GM12878 (cell line): ENCODE results near the gene NUDT6. TPM values are rescaled to one million over a fixed set of nuclear protein-coding genes. Genes with fewer than 3 reads are reported as not detected.

Source experiments
- ATAC-seq: fragments of 200-7000 bp; cut with Tn5 transposase; 3 replicates; pipeline ENCODE4 v1.9.1; 2020; ENCODE audit warnings: mild to moderate bottlenecking, moderate library complexity
- BruUV-seq: library from RNA; stranded (reverse); fragments of 400-500 nt; replicated peaks from 2 replicates; lab custom pipeline; 2021; lab: Mats Ljungman, UMichigan
- CTCF ChIA-PET: fragments of 300-600 bp; sonication (Branson Sonifier 250); formaldehyde crosslinking; extraction: SDS; loops from one replicate; lab custom pipeline; 2021; ENCODE audit warnings: inconsistent platforms; lab: Yijun Ruan, JAX
- POLR2A ChIA-PET: fragments of 350-600 bp; formaldehyde crosslinking; extraction: SDS; loops from one replicate; lab custom pipeline; 2021; ENCODE audit warnings: inconsistent platforms; lab: Charles Lee
- RAD21 ChIA-PET: fragments of 300-600 bp; sonication (Branson Sonifier 250); formaldehyde crosslinking; loops from one replicate; lab custom pipeline; 2023; ENCODE audit warnings: antibody characterized with exemption; ENCODE audit not compliant: unreplicated experiment; lab: Charles Lee
- SMC1A ChIA-PET: fragments of 300-600 bp; sonication (Branson Sonifier 250); formaldehyde crosslinking; loops from one replicate; lab custom pipeline; 2023; ENCODE audit not compliant: unreplicated experiment, uncharacterized antibody; lab: Charles Lee
- DNase-seq: peaks from one replicate; pipeline ENCODE4 v3.0.0-alpha.2; 2011; ENCODE audit warnings: low read depth, low spot score
- FAIRE-seq: peaks from 3 replicates; lab custom pipeline; 2011; peaks lifted over from hg19 to GRCh38; lab: Jason Lieb, UNC
- H2AFZ ChIP-seq: 2 replicates; pipeline ENCODE4 v1.6.0; 2011; ENCODE audit warnings: low read depth, low read length, control low read depth; ENCODE audit not compliant: control insufficient read depth
- H3K27ac ChIP-seq: 2 replicates; pipeline ENCODE4 v1.5.1; 2011; ENCODE audit warnings: control low read depth; ENCODE audit not compliant: control insufficient read depth, insufficient read depth
- H3K27me3 ChIP-seq, 2 experiments: replicated peaks in 1 of 2; 2 replicates each; pipeline versions ENCODE4 v1.6.0 to v1.6.1; 2011; ENCODE audit warnings: low read length in 1 of 2; ENCODE audit not compliant: control insufficient read depth in 2 of 2, insufficient read depth in 2 of 2
- H3K36me3 ChIP-seq, 2 experiments: 2 replicates each; pipeline ENCODE4 v1.5.1; 2011; ENCODE audit warnings: low read length in 1 of 2; ENCODE audit not compliant: control insufficient read depth in 2 of 2, insufficient read depth in 2 of 2
- H3K4me1 ChIP-seq: 2 replicates; pipeline ENCODE4 v1.6.1; 2011; ENCODE audit warnings: mild to moderate bottlenecking, low read length, moderate library complexity, mixed read lengths; ENCODE audit not compliant: control insufficient read depth, insufficient read depth
- H3K4me2 ChIP-seq: 2 replicates; pipeline ENCODE4 v1.6.0; 2011; ENCODE audit warnings: control low read depth; ENCODE audit not compliant: control insufficient read depth, insufficient read depth
- H3K4me3 ChIP-seq: fragments of 200-600 bp; sonication (generic); 2 replicates; pipeline ENCODE4 v1.5.1; 2016
- H3K79me2 ChIP-seq: 2 replicates; pipeline ENCODE4 v1.6.0; 2011; ENCODE audit warnings: low read length; ENCODE audit not compliant: control insufficient read depth, insufficient read depth
- H3K9ac ChIP-seq: 2 replicates; pipeline ENCODE4 v1.8.0; 2011; ENCODE audit warnings: low read length, control low read depth, mixed read lengths; ENCODE audit not compliant: control insufficient read depth, insufficient read depth
- H3K9me3 ChIP-seq: replicated peaks from 3 replicates; pipeline ENCODE4 v1.5.1; 2011; ENCODE audit warnings: mild to moderate bottlenecking, low read length; ENCODE audit not compliant: control insufficient read depth, insufficient read depth
- H4K20me1 ChIP-seq: 2 replicates; pipeline ENCODE4 v1.6.0; 2011; ENCODE audit not compliant: control insufficient read depth, insufficient read depth
- EGR1 ChIP-seq, 2 experiments: IDR thresholded peaks; 1 replicate in 1 of 2; 2 replicates in 1 of 2; pipeline ENCODE4 v1.6.1; 2011 to 2012; ENCODE audit warnings: low read depth in 2 of 2, low read length in 2 of 2, borderline replicate concordance in 1 of 2, mild to moderate bottlenecking in 1 of 2, moderate library complexity in 1 of 2
- MTA3 ChIP-seq: IDR thresholded peaks from 2 replicates; pipeline ENCODE4 v1.6.1; 2012; ENCODE audit warnings: low read length, inconsistent platforms, borderline replicate concordance
- MXI1 ChIP-seq: fragments of 150-350 bp; IDR thresholded peaks from 2 replicates; pipeline ENCODE4 v1.6.1; 2011; ENCODE audit warnings: low read depth, mild to moderate bottlenecking, inconsistent platforms, low read length, improper control_type of control experiment
- NR2F1 ChIP-seq: fragments of 450-650 bp; conservative IDR thresholded peaks from 2 replicates; pipeline ENCODE4 v1.6.1; 2017; ENCODE audit warnings: mild to moderate bottlenecking
- NRF1 ChIP-seq: conservative IDR thresholded peaks from 2 replicates; pipeline ENCODE4 v1.6.1; 2011; ENCODE audit warnings: mild to moderate bottlenecking, low read depth, low read length, improper control_type of control experiment
- POLR2A ChIP-seq: IDR thresholded peaks from 2 replicates; pipeline ENCODE4 v1.6.1; 2011; ENCODE audit warnings: low read depth, mild to moderate bottlenecking, low read length
- RBBP5 ChIP-seq: fragments of 200-600 bp; sonication (generic); conservative IDR thresholded peaks from 2 replicates; pipeline ENCODE4 v1.6.1; 2016
- RCOR1 ChIP-seq: conservative IDR thresholded peaks from 2 replicates; pipeline ENCODE4 v1.6.1; 2012; ENCODE audit warnings: low read depth, low read length, improper control_type of control experiment
- RELA ChIP-seq: fragments of 450-650 bp; IDR thresholded peaks from 2 replicates; pipeline ENCODE4 v1.8.0; 2014; ENCODE audit warnings: borderline replicate concordance; ENCODE audit not compliant: partially characterized antibody
- SMC3 ChIP-seq: IDR thresholded peaks from 2 replicates; pipeline ENCODE4 v1.6.1; 2011; ENCODE audit warnings: low read length, improper control_type of control experiment, borderline replicate concordance
- SPI1 ChIP-seq: IDR thresholded peaks from 2 replicates; pipeline ENCODE4 v1.6.1; 2011; ENCODE audit warnings: low read depth, mild to moderate bottlenecking, low read length, moderate library complexity, borderline replicate concordance; ENCODE audit not compliant: insufficient read depth
- SRF ChIP-seq, 2 experiments: IDR thresholded peaks; 2 replicates each; pipeline ENCODE4 v1.6.1; 2011; ENCODE audit warnings: low read depth in 2 of 2, low read length in 2 of 2, mild to moderate bottlenecking in 1 of 2, moderate library complexity in 1 of 2
- TAF1 ChIP-seq: IDR thresholded peaks from 2 replicates; pipeline ENCODE4 v1.6.1; 2011; ENCODE audit warnings: mild to moderate bottlenecking, low read depth, low read length, borderline replicate concordance
- ZNF687 ChIP-seq: fragments of 450-650 bp; IDR thresholded peaks from 2 replicates; pipeline ENCODE4 v1.6.1; 2017; ENCODE audit warnings: mild to moderate bottlenecking, moderate library complexity
- WGBS: methylation state at CpG from one replicate; pipeline ENCODE4 v1.1.6; 2016; ENCODE audit warnings: low lambda C conversion rate; ENCODE audit not compliant: insufficient replicate concordance, insufficient coverage; ENCODE audit errors: missing lambda C conversion rate; 5-methylcytosine and 5-hydroxymethylcytosine counted together
- in situ Hi-C: fragments of 300-500 bp; cut with MboI; formaldehyde crosslinking; loops from 9 replicates; pipeline ENCODE4 v1.14.3; 2018; ENCODE audit warnings: mixed read lengths
- intact Hi-C: fragments of 100-400 bp; cut with micrococcal nuclease; formaldehyde crosslinking; loops from one replicate; pipeline ENCODE4 v1.14.2; 2022; ENCODE audit not compliant: unreplicated experiment
- polyA plus RNA-seq, 11 experiments: library from polyadenylated mRNA; depleted of rRNA in 4 of 11; unstranded in 6 of 11; stranded (reverse) in 5 of 11; fragments of >200 nt; fragmentation: Nextera tagmentation in 4 of 11; fragmentation: Illumina TruSeq in 1 of 11; extraction: Ambion mirVana in 4 of 11; extraction: Trizol in 1 of 11; gene quantifications; 1 replicate in 1 of 11; 2 replicates in 10 of 11; pipeline versions ENCODE4 v1.2.1 to v1.2.3, GENCODE V29; 2011 to 2016; ENCODE audit warnings: inconsistent platforms in 2 of 11, missing spikeins in 2 of 11, low read depth in 1 of 11
- total RNA-seq, 4 experiments: library from RNA; depleted of rRNA in 3 of 4; stranded (reverse); fragments of >200 nt in 3 of 4; fragmentation: Illumina TruSeq in 1 of 4; extraction: Trizol in 1 of 4; gene quantifications; 2 replicates each; pipeline versions ENCODE4 v1.2.1 to v1.2.3, GENCODE V29; 2013 to 2021
- TF ChIP-seq, protein P1 (sequence below): fragments of 150-350 bp; IDR thresholded peaks from 2 replicates; pipeline ENCODE4 v1.6.1; 2014; ENCODE audit warnings: mild to moderate bottlenecking, low read depth, low read length
- TF ChIP-seq, protein P2 (sequence below): fragments of 450-650 bp; formaldehyde crosslinking; IDR thresholded peaks from 2 replicates; pipeline ENCODE4 v1.4.0; 2022; ENCODE audit warnings: mild to moderate bottlenecking, moderate library complexity

The NUDT6 gene
- total and polyA plus RNA-seq, 10 of the 15 experiments (the other 5 are each of a cell fraction or from before 2014, with no cell fraction given) = 3.9 to 12.4 (median 6.8) TPM

DNA sequence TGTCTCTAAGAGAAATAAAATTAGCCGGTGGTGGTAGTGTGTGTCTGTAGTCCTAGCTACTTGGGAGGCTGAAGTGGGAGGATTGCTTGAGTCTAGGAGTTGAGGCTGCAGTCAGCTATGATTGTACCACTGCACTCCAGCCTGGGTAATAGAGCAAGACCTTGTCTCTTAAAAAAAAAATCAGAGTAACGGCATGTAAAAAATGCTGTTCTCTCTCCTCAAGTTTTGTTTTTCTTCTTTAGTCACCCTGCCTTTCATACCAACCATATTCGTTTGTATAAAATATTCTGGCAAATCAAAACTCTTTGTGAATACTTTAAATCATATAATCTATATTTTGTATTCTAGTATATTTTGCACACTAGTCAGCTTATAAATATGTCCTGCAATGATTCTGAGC lies 44.8 kb upstream of the NUDT6 start:
- RAD21 ChIA-PET = no interaction called here
- no peaks in the 10 kb centered on the region for H3K9me3 ChIP-seq
- TF ChIP-seq TAF1 = no peak
- no peak for TF ChIP-seq RCOR1
- no peak for TF ChIP-seq NRF1
- no peak for TF ChIP-seq ZNF687
- TF ChIP-seq EGR1 (IDR thresholded peaks at IDR 0.05; ENCODE audit: borderline replicate concordance in 1 of 2, low read depth in 2 of 2, low read length in 2 of 2) = no peak
- no peak for TF ChIP-seq RBBP5
- no peak for TF ChIP-seq MXI1
- TF ChIP-seq, protein P1, sequence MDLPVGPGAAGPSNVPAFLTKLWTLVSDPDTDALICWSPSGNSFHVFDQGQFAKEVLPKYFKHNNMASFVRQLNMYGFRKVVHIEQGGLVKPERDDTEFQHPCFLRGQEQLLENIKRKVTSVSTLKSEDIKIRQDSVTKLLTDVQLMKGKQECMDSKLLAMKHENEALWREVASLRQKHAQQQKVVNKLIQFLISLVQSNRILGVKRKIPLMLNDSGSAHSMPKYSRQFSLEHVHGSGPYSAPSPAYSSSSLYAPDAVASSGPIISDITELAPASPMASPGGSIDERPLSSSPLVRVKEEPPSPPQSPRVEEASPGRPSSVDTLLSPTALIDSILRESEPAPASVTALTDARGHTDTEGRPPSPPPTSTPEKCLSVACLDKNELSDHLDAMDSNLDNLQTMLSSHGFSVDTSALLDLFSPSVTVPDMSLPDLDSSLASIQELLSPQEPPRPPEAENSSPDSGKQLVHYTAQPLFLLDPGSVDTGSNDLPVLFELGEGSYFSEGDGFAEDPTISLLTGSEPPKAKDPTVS = no peak
- TF ChIP-seq NR2F1 = no peak
- no peak for TF ChIP-seq SRF (IDR thresholded peaks at IDR 0.05; ENCODE audit: low read depth in 2 of 2, low read length in 2 of 2)
- TF ChIP-seq MTA3 = no peak
- TF ChIP-seq POLR2A = no peak
- no peak for TF ChIP-seq RELA
- TF ChIP-seq, protein P2, sequence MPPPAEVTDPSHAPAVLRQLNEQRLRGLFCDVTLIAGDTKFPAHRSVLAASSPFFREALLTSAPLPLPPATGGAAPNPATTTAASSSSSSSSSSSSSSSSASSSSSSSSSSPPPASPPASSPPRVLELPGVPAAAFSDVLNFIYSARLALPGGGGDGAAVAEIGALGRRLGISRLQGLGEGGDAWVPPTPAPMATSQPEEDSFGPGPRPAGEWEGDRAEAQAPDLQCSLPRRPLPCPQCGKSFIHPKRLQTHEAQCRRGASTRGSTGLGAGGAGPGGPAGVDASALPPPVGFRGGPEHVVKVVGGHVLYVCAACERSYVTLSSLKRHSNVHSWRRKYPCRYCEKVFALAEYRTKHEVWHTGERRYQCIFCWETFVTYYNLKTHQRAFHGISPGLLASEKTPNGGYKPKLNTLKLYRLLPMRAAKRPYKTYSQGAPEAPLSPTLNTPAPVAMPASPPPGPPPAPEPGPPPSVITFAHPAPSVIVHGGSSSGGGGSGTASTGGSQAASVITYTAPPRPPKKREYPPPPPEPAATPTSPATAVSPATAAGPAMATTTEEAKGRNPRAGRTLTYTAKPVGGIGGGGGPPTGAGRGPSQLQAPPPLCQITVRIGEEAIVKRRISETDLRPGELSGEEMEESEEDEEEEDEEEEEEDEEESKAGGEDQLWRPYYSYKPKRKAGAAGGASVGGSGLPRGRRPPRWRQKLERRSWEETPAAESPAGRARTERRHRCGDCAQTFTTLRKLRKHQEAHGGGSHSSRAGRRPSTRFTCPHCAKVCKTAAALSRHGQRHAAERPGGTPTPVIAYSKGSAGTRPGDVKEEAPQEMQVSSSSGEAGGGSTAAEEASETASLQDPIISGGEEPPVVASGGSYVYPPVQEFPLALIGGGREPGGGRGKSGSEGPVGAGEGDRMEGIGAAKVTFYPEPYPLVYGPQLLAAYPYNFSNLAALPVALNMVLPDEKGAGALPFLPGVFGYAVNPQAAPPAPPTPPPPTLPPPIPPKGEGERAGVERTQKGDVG = no peak
- TF ChIP-seq SMC3 = no peak
- TF ChIP-seq SPI1 = no peak
- TF ChIP-seq, all 136 proteins: peak for 0
- POLR2A ChIA-PET = no interaction called here
- H2AFZ ChIP-seq = no peak overlapping the region
- H3K9ac ChIP-seq = no peak overlapping the region
- in situ Hi-C loops = no loop called here
- no peak overlapping the region for H3K4me2 ChIP-seq
- no peaks in the 10 kb centered on the region for H4K20me1 ChIP-seq
- BruUV-seq = no TSS peak
- 95% methylated on average over 3 of the region's 3 CpGs for WGBS
- ATAC-seq = no peak
- no peaks in the 10 kb centered on the region for H3K27me3 ChIP-seq
- no peak overlapping the region for H3K4me3 ChIP-seq
- FAIRE-seq = no peak
- intact Hi-C loops = no loop called here
- CTCF ChIA-PET = interaction anchor here (1.1 kb wide), 1 partner anchor 23 kb away, joined by 4 read pairs; no protein-coding TSS in a partner anchor
- H3K79me2 ChIP-seq = no peaks in the 10 kb centered on the region
- H3K36me3 ChIP-seq = no peaks in the 10 kb centered on the region
- no peaks in the 10 kb centered on the region for H3K4me1 ChIP-seq
- no peak overlapping the region for H3K27ac ChIP-seq
- DNase-seq = no peak
- SMC1A ChIA-PET = no interaction called here
